NCI-H460 (cell line): Measurements from ENCODE around the gene CCDC8. TPM values are rescaled to one million over a fixed set of nuclear protein-coding genes. Genes with fewer than 3 reads are reported as not detected.

ENCODE experiments used
- DNase-seq: peaks from one replicate; pipeline ENCODE4 v3.0.0-alpha.2; 2016; ENCODE audit warnings: low read depth; ENCODE audit errors: extremely low read depth
- total RNA-seq: library from RNA; depleted of rRNA; stranded (reverse); fragments of >200 nt; shearing (Covaris generic); gene quantifications from 2 replicates; pipeline ENCODE4 v1.2.3, GENCODE V29; 2014; rRNA removed

Gene CCDC8
- total RNA-seq, 1 experiment from 2014 or later = not detected

DNA sequence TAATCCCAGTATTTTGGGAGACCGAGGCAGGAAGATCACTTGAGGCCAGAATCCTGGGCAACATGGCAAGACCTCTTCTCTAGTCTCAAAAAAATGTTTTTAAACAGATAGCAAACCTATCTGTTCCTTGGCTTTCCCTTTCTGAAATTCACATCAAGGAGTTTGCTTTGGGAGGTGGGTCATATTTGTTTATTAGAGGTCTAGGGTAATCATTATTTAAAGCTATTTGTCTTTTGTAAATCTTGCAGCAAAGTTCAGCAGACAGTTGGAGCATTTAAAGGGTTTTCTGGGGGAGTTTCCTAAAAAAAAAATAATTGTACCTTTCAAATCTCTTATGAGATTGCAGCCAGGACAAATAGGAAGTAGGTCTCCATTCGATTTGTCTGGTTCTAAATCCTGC is 49.0 kb downstream of the CCDC8 start:
- no peak for DNase-seq

DNA sequence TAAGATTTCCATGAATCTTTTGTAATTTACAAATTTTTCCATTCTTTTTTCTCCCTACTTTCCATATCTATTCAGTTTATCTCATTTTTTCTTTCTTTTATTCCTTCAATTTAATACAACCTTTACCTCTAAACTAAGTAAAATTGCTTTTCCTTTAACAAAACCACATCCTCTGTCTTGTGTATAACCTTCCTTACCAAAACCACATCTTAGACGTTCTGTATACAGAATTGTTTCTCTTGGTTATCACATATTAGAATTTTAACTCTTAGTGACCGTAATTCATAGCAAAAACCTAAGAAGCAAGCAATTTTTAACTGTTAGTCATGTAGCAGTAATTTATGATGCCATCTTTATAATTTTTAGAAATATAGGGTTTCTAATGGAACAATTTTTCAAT is 51.4 kb downstream of the CCDC8 start:
- no peak for DNase-seq

Other genes starting within 250 kb of the CCDC8 start
- not detected in 2 replicates for gene IGFL1, start 183.8 kb downstream of the CCDC8 start, total RNA-seq
- gene HIF3A, start 116.5 kb downstream of the CCDC8 start, total RNA-seq = not detected in 2 replicates
- 35.0 and 41.2 TPM in 2 replicates for gene PPP5C, start 66.5 kb downstream of the CCDC8 start, total RNA-seq
- not detected in 2 replicates for gene PNMA8C, start 15.4 kb upstream of the CCDC8 start, total RNA-seq
- gene PNMA8A, start 58.0 kb upstream of the CCDC8 start, total RNA-seq = not detected in 2 replicates
- not detected in 2 replicates for gene PNMA8B, start 82.3 kb upstream of the CCDC8 start, total RNA-seq
- 47.1 and 53.8 TPM in 2 replicates for gene CALM3, start 187.8 kb upstream of the CCDC8 start, total RNA-seq
- gene PTGIR, start 211.5 kb upstream of the CCDC8 start, total RNA-seq = not detected in 2 replicates
- gene GNG8, start 222.6 kb upstream of the CCDC8 start, total RNA-seq = not detected in 2 replicates
- gene DACT3, start 247.6 kb upstream of the CCDC8 start, total RNA-seq = not detected in 2 replicates